HG02763 (cell line): ENCODE data around the gene TIMP3.

Source experiments
- ATAC-seq: cut with Tn5 transposase; IDR thresholded peaks from one replicate; pipeline ENCODE4 v1.9.1; 2021; ENCODE audit warnings: mild to moderate bottlenecking, moderate library complexity; ENCODE audit not compliant: unreplicated experiment

TIMP3 gene

GRCh38 chr22:32877196-32877595, 75.7 kb downstream of the TIMP3 start:
- ATAC-seq = no peak

DNA sequence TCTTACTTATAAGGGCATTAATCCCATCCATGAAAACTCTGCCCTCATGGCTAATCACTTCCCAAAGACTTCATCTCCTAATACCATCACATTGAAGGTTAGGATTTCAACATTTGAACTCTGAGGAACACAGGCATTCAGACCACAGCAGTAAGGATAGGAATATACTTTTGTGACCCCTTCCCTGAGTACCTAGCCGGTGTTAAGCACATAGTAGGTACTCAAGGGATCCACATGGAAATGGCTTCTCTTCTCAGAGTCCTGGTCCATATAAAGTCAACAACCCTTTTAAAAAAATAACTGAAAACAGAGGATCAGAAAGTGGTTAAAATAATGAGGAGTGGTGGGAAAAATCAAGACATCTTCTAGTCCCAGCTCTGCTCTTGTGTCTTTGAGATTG, 78.0 kb downstream of the TIMP3 start:
- no peak for ATAC-seq

GRCh38 chr22:32880061-32880460, 78.6 kb downstream of the TIMP3 start:
- ATAC-seq = no peak

GRCh38 chr22:32880505-32880892, 79.0 kb downstream of the TIMP3 start:
- ATAC-seq = no peak

GRCh38 chr22:32880893-32881596, 79.5 kb downstream of the TIMP3 start:
- ATAC-seq = no peak

DNA sequence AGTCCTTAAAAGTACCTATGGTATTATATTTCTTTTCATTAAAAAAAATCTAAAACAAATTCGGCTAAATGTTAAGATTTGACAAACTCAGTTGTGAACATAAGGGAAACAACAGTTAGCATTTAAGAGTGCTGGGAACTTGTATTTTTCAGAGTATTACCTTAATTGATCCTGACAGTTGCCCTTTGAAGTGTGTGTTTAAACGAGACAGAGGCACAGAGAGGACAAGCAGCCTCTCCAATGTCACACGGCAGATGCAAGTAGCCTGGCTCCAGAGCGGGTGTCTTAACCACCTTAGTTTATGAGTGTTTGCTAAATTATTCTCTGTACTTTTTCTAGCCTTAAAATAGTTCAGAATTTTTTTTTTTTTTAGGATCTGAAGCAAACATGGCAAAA, 80.9 kb downstream of the TIMP3 start:
- no peak for ATAC-seq

GRCh38 chr22:32882774-32883530, 81.4 kb downstream of the TIMP3 start:
- ATAC-seq = no peak

DNA sequence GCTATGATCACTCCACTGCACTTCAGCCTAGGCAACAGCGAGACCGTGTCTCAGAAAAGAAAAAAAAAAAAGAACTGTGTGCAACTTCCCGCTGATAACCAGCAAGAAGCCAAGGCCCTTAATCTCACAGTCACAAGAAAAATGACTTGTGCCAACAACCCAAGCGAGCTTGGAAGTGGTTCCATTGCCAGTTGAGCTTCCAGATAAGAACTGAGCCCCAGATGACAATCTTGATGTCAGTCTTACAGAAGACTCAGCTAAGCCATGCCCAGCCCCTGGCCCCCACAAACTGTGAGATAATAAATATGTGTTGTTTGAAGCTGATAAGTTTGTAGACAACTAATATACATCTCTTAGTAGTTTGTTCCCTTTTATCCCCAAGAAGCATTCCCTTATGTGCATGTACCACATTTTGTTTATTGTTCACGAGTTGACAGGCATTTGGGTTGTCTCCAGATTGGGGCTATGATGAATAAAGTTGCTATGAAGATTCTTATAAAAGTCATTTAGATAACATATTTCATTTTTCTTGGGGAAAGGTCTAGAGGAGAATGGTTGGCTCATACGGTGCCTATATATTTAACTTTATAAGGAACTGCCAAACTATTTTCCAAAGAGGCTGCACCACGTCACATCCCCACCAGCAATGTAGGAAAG, 85.9 kb downstream of the TIMP3 start:
- no peak for ATAC-seq

GRCh38 chr22:32888976-32889375, 87.5 kb downstream of the TIMP3 start:
- no peak for ATAC-seq

GRCh38 chr22:32896891-32897290, 95.4 kb downstream of the TIMP3 start:
- ATAC-seq = no peak

DNA sequence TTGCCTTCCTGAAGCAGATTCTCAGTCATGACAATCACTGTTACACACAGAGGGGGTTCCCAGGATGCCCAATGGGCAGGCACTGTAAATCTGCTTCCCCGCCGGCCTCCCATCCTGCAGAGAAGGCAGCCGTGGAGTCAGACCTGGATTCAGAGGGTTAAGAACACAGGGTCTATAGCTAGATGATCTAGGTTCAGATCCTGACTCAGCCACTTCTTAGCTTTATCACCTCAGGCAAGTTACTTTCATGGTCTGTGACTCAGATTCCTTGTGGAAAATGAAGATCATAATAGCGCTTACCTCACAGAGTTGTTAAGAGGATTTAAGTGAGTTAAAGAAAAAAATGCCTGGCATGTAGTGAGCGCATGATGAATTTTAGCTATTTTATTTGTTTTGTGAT, 95.9 kb downstream of the TIMP3 start:
- ATAC-seq = no peak

- ATAC-seq = no peak
These were observed 99.6 kb downstream of the TIMP3 start for GRCh38 chr22:32900886-32901635.

- ATAC-seq = no peak
These were observed 100.4 kb downstream of the TIMP3 start for GRCh38 chr22:32901925-32902324.

GRCh38 chr22:32903507-32903906, 102.0 kb downstream of the TIMP3 start:
- no peak for ATAC-seq

GRCh38 chr22:32904044-32904443, 102.5 kb downstream of the TIMP3 start:
- ATAC-seq = no peak

DNA sequence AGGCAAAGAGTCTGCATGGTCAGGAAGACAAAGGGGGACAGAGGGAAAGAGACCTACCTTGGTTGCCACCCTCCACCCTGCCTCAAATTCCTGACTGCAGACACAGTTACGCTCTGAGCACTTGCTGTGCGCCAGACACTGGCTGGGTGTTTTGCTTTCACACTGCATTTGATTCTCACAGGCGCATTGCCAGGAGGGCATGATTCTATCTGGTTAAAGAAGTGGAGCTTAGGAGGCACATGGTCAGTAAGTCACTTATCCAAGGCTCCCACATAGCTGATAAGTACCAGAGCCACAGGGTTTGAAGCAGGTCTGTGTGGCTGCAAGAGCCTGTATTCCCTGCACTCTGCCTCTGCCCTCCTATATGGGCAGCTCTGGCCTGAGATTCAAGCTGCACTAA, 103.9 kb downstream of the TIMP3 start:
- no peak for ATAC-seq

DNA sequence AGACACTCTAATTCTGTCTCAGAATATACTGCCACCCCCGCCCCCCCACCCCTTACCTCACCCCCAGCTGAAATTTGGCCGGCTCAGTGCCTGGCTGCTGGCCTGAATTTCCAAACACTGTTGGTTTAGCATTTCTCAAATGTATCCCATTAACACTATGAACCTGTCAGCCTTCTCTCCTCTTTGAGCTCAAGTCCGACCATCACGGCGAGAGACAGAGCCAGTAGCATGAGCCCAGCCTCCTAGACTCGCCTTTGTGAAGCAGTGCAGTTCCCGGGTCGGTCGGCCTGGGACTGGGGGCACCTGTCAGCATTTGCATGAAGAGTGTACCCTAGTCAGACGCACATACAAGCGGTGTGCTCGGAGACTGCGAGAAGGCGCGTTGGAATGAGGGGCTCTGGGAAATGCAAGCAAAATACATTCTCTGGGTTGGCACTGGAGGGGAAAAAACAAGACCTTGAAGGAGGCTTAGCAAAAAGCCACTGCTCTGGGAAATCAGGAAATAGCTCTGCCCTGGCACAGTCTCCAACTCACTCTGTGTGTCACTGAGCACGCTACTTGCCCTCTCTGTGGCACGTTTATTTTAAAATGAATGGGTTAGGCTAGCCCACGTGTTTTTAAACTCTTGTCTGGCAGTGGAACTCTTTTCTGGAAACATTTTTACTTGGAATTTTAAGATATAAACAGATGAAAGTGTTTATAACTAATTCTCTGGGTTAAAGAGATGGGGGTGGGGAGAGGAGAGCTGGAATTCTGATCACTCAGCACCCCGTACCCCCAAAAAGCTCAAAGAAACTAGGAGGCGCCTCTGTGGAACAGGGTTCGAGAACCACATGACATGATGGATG, 108.3 kb downstream of the TIMP3 start:
- no peak for ATAC-seq

DNA sequence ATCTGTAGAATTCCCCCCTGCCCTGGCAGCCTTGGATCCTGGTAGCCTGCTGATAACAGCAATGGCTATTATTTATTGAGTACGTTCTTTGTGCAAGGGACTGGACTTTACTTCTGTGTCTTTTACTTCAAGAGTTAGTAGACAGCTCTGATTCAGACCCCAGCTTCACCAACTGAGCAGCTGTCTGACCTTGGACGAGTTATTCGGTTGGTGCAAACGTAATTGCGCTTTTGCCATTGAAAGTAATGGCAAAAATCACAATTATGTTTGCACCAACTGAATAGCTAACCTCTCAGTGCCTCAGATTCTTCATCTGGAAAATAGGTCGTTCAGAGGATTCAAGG, 108.9 kb downstream of the TIMP3 start:
- ATAC-seq = no peak

DNA sequence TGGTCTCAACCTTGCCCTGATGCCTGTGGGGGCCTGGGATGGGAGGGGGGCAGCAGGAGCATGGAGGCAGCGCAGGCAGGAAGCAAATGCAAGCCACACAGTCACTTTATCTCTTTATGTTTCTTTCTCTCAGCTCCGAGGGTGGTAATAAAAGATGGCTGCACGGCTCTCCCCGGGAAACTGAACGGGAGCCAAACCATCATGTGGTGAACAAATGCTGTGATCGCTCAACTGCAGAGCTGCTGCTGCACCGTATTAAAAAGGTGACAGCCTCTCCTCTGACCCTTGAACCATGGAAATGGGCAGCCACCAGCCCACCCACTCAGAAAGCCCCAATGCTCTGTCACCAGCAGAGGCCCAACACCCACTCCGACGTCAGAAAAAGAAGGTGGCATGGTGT, 110.0 kb downstream of the TIMP3 start:
- no peak for ATAC-seq
